HuH-7.5 (cell line): ENCODE measurements around the gene PROB1.
"Not testable (repeated sequence)": the region's sequence is repeated elsewhere in the genome, so short reads cannot be mapped to it uniquely, and the experiment has no call there.

Source experiments
- DNase-seq: peaks from one replicate; pipeline ENCODE4 v3.0.0; 2011; ENCODE audit warnings: low spot score

The PROB1 gene

DNA sequence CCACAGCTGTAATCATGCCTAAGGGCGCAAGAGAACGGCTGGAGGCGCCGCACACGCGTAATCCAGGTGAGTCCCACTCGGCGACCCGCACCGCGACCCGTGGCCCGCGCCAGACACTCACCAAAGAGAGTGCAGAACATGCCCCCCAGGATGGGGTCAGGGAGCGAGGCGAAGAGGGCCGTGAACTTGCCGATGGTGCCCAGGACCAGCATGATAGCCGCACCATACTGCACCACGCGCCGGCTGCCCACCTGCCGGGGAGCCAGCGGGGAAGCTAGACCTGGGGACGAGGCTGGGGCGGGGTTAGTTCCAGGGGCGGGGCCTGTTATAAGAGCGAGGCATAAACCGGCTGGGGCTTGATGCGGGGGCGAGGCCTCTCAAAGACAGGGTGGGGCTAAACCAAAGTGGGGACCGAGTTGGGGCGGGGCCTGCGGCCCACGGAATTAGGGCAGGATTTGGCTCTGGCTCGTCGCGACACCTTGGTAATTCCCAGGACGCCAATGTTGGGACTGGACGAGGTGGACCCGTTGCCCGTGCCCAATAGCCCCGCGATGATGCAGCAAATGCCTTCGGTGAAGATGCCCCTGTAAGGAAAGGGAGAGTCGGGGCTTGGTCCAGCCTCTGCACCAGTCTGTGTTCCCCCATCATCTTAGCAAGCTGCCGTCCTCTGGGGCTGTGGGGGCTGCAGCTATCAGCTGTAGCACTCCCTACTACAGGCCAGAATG, 16.6 kb downstream of the PROB1 start:
- no peak for DNase-seq

- no peak for DNase-seq
Observed at GRCh38 chr5:139377226-139377625, 17.7 kb downstream of the PROB1 start.

DNA sequence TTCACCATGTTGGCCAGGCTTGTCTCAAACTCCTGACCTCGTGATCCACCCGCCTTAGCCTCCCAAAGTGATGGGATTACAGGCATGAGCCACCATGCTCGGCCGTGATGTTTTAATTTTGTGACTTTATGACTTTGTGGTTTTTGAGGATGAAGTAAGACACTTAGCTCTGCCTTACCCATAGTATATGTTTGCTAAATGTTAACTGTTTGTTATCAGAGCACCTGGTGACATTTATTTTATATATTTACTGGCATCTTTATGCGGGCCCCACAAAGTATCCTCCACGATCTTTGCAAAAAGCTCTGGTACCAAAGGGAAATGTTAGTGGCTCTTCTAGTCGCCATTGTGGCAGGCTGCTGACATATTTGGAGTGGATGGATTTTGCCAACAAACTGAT, 18.5 kb downstream of the PROB1 start:
- DNase-seq = no peak

DNA sequence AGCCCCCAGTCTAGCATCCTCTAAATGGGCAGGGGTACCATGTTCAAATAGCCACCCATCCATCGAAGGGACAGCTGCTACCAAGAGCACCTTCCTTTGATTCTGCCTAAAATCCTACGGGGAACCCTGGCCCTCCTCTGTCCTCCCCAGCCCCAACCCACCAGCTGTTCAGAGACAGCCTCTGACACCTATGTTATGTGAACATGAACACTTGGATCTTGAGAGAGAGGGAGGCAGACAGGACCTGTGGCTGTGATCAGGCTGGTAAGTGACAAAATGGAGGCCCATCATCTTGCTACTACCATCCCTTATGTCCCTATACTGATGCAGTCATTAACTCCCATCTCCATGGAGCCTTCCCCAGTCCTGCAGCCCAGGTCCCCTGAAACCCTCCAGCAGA, 20.0 kb downstream of the PROB1 start:
- no peak for DNase-seq

DNA sequence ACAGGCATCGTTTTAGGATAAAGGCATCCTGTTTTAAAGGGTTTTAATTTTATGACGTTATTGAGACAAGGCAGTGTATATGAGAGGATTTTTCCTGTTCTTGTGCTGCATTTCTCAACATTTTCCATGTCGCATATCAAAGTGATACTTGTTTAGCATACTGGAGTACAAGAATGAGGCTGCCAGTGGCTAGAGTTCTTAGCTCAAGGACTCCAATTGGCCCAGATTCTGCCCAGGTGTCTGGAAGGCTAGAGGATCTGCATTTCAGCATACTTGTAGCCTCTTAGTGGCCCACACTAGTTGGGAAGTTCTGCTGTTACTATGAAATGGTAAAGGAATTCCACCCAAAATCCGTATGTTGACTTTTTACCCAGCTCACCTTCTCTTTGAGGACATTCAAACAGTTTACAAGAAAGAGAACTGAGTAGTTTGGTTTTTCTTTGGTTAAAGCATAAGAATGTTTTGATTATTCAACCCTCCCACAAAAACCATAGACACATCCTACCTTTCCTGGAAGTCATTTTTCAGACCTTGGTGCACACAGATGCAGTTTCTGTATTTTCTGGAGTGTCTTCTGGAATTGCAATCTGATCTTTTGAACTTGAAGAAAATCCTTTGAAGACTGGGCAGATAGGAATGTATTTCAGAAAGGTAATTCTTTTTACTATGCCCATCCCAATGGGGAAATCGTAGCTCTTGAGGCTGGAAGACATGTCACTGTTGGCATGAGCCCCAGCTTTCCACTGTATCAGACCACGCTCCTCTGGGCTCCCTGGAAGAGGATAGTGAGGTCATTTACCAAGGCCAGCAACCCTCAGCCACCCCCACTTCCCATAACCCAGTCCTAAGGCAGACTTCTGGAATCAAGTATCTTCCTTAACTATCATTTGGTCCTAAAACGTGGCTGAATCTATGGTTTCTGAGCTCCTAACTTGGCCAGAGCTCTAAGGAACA, 23.1 kb downstream of the PROB1 start:
- no peak for DNase-seq

GRCh38 chr5:139369181-139369580, 25.7 kb downstream of the PROB1 start:
- no peak for DNase-seq

- DNase-seq = no peak
Observed at GRCh38 chr5:139368613-139369012, 26.3 kb downstream of the PROB1 start.

- no peak for DNase-seq
Observed at GRCh38 chr5:139364466-139364865, 30.4 kb downstream of the PROB1 start.

DNA sequence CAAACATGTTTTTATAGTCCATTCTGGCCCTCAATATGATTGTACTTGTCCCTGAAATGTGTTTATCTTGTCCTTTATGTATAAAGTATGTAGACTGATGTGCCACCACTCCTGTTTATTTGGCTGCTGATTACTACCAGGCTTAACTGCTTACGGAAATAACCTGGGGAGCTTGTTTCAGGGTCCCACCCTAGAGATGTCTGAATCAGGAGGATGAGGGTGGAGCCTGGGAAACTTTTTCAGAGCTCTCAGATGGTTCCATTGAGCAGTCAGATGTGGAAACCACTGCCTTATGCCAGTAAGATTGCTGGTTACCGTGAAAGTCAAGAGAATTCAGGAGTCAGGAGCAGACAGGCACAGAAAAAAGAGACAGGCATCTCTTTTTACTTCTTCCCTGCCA, 31.0 kb downstream of the PROB1 start:
- DNase-seq = no peak

DNA sequence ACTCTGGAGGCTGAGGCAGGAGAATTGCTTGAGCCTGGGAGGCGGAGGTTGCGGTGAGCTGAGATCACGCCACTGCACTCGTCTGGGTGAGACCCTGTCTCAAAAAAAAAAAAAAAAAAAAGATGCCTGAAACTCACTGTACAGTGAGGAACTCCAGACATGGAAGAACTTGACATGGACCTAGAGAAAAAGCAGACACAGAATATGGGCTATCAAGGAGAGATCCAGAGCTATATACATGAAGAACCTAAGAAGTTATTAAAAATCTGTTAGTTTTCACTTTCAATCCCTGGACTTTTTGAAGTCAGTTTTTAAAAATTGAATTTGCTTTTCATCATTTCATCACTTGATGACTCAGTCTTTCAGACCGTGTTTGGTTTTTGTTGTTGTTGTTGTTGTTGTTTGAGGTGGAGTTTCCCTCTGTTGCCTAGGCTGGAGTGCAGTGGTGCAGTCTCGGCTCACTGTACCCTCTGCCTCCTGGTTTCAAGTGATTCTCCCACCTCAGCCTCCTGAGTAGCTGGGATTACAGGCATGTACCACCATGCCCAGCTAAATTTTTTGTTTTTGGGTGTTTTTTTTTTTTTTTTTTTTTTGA, 33.0 kb downstream of the PROB1 start:
- DNase-seq = no peak

DNA sequence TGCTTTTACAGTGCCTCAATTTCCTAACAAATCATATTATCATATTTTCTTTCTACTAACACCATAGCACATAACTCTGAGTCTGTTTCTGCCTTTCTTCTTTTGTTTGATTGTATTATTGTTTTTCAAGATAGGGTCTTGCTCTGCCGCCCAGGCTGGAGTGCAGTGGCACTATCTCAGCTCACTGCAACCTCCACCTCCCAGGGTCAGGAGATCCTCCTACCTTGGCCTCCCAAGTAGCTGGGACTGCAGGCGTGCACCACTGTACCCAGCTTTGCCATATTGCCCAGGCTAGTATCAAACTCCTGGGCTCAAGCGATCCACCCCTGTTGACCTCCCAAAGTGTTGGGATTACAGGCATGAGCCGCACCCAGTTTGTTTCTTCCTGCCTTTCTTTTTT, 34.5 kb downstream of the PROB1 start:
- no peak for DNase-seq

DNA sequence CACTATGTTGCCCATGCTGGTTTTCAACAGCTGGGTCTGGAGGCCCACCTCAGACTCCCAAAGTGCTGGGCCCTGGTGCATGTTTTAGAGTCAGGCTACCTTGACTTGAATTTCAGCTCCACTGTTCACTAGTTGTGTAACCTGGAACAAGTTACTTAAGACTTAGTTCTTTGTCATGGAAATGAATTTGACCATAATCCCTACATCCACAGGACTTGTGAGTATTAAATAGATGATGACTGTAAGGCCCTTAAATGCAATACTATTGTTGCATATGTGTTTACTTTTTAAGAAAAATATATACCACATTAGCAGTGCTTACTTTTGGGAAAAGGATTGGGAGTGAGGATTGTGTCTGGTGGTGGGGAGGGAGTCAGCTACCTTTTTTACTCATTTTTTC, 36.8 kb downstream of the PROB1 start:
- no peak for DNase-seq

DNA sequence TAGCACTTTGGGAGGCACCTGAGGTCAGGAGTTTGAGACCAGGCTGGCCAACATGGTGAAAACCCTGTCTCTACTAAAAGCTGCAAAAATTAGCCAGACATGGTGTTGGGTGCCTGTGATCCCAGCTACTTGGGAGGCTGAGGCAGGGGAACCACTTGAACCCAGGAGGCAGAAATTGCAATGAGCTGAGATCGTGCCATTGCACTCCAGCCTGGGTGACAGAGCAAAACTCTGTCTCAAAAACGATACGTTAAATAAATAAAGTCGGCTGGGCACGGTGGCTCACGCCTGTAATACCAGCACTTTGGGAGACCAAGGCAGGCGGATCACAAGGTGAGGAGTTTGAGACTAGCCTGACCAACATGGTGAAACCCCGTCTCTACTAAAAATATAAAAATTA, 39.0 kb downstream of the PROB1 start:
- DNase-seq = not testable (repeated sequence)

GRCh38 chr5:139354186-139354585, 40.7 kb downstream of the PROB1 start:
- no peak for DNase-seq

GRCh38 chr5:139347863-139348262, 47.0 kb downstream of the PROB1 start:
- not testable (repeated sequence) for DNase-seq

DNA sequence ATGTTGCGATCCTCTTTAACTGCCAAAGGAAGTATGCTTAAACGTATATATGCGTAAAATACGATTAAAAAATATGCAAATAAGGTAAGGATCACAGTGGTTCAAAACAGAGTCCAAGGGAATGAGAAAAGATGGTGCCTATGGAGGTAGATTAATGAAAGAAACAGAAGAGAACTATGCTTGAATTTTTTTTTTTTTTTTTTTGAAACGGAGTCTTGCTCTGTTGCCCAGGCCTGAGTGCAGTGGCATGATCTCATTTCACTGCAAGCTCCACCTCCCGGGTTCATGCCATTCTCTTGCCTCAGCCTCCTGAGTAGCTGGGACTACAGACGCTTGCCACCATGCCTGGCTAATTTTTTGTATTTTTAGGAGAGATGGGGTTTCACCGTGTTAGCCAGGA, 49.5 kb downstream of the PROB1 start:
- not testable (repeated sequence) for DNase-seq

DNA sequence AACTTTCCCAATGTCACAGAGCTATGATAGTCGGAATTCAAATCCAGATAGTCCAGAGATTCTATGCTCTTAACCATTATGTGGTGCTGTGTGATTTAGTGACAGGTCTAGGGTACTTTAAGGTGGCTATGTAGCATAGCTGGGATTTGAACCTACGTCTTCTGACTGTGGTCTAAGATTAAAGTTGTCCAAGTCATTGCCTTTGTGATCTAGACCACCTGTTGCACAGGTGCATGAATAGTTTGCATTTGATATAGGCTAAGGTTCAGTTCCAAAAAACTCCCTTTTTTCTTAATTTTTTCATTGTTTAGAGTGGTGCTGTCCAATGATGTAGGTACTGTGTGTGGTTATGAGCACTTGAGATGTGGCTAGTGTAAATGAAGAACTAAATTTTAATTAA, 50.7 kb downstream of the PROB1 start:
- DNase-seq = no peak

DNA sequence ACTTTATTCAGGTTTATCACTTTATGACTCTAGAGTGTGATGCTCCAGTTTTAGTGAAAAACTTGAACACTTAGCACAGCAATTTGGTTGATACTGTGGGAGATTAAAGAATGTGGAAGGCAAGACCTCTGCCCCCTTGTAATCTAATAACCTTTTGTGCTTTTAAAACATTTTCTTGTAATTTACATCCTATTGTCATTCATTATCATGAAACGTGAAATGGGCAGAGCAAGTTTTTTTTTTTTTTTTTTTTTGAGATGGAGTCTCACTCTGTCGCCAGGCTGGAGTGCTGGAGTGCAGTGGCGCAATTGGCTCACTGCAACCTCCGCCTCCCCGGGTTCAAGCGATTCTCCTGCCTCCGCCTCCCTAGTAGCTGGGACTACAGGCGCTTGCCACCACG, 51.4 kb downstream of the PROB1 start:
- no peak for DNase-seq

GRCh38 chr5:139342423-139342723, 52.5 kb downstream of the PROB1 start:
- peak; percentile 63 for DNase-seq

GRCh38 chr5:139341689-139342422, 53.0 kb downstream of the PROB1 start, which contains the start of gene PAIP2:
TSS of gene PAIP2 (plus strand) at chr5:139341854. CDS start at chr5:139363785, 21,931 bp downstream.
- peak; percentile 72 for DNase-seq

GRCh38 chr5:139341187-139341688, 53.7 kb downstream of the PROB1 start:
- DNase-seq = no peak
